HTERT RPE-1 (cell line): ENCODE results near the gene CCDC43.

Source experiments
- in situ Hi-C: fragments of 300-500 bp; cut with MboI; formaldehyde crosslinking; loops from 4 replicates; pipeline ENCODE4 v1.14.3; 2020; ENCODE audit warnings: low sequenced_read_pairs

Gene CCDC43

GRCh38 chr17:44627513-44628242 is 61.9 kb downstream of the CCDC43 start:
- in situ Hi-C loops = no loop called here
